ENCODE measurements around the gene TECRL.

TECRL gene

DNA sequence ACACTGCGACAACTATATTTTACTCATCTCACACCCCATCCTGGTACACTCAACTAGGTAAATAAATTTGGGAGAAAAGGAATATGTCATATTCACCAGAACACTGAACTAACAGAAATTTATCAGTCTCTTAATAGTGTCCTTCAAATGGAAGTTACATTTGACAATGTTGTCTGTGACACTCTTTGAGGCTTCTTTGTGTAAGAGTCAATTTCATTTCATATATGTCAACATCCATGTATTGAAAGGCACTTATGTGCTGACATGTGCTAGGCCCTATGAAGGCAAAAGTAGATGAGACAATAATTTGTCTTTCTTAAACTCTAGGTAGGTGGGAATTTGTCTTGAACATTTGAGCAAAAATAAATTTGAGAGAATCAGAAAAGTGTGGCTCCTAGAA, 82.0 kb downstream of the TECRL start:
- no peak for DNase-seq (ENCODE audit: low read depth)

DNA sequence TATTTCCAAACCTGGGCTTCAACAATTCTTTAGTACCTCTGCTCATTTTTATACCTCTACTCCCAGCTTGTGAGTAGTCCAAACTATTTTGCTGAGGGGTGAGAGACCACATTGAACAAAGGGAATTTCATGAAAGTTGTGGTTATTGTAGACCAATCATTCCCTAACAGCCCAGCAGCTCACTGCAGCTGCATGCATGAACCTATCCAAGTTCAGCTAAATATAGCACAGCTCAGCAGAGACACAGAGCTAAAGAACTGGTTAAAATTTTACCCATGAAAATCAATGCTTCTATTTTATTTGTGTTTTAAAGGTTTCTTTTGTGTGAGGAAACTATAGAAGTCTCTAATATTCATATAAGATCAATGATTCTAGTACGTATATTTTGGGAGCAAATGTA, 82.7 kb downstream of the TECRL start:
- DNase-seq (ENCODE audit: low read depth), result no peak

DNA sequence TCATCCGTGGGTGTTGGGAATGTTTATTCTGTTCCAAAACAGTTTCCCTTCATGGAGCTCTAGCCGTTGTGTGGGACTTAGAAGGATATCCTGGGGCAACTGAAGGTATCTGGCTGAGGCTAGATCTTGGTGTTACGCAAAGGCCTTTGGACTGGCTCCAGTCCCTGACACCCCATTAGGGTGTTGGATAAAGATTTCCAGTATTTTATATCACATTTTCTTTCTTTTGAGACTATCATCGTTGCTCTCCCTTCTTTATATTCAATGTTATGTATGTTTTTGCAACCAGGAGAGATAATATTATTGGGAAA, 103.0 kb downstream of the TECRL start:
- no peak for DNase-seq (ENCODE audit: low read depth)

DNA sequence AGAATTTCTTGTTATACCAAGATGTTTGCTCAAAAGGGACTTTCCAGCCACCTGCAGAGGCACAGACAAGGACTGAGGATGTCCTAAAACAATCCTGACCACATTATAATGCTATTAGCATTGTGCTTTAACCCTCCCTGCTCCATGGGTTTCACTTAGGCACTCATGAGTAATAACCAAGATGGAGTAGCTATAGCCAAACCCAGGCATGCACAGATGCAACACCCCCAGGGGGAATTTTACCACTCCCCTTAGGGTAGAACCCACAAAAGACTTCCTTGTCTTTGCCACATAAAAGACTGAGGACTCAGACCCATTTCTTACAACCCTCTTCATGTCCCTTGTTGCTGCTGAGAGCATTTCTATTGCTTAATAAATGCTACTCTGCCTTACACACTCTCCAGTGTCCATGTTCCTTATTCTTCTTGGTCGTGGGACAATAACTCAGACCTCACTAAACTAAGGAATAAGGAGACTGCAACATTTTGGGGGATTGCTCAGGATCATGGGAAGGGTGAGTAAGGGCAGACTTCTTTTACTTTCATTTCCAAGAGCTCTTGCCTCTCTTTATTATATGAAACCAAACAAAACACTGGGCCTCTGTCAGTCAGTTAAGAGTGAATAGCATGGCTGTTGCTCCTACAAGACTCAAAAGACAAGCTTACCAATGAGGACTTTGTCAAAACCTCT, 103.5 kb downstream of the TECRL start:
- DNase-seq (ENCODE audit: low read depth), result no peak

DNA sequence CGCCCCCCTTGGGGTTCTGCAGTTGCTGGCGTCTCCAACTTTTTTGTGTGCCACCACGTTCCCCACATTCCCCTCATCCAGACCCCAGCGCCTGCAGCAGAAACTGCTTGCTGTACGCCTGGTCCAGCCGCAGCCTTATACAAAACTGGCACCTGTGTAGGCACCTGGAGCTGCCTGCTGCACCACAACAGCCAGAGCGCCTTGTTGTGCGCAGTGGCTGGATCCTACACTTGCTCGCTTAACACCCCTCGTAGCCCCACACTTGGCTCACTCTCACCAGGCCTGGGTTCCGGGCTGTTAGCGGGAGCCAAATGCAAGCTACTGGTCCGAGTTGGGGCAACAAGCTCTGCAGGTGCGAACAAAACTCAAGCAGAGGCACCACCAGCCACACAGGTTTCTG, 136.8 kb downstream of the TECRL start:
- no peak for DNase-seq (ENCODE audit: low read depth)

DNA sequence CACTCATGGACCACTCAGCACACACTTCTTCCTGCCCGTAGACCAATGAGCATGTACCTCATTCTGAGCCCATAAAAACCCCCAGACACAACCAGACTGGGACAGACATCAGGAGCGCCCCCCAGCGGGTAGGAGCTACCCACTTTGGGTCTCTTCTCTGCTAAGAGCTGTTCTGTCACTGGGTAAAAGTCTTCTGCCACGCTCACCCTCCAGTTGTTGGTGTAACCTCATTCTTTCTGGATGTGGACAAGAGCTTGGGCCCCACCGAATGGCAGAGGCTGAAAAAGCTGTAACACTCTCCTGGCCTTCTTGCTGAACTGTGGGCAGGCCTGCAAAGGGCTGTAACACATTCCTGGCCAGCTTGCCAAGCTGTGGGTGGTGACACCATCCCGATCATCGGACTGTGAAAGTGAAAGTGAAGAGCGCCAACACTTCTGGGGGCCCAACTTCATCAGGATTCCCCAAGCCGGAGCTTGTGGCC, 137.6 kb downstream of the TECRL start:
- peak; percentile 42 for DNase-seq (ENCODE audit: low read depth)

DNA sequence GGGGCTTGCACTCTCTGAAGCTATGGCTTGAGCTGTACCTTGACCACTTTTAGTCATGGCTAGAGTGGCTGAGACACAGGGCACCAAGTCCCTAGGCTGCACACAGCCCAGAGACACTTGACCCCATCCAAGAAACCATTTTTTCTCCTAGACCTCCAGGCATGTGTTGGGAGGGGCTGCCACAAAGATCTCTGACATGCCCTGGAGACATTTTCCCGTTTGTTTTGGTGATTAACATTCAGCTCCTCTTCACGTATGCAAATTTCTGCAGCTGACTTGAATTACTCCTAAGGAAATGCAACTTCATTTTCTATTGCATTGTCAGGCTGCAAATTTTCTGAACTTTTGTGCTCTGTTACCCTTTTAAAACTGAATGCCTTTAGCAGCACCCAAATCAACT, 142.6 kb downstream of the TECRL start:
- no peak for DNase-seq (ENCODE audit: low read depth)

DNA sequence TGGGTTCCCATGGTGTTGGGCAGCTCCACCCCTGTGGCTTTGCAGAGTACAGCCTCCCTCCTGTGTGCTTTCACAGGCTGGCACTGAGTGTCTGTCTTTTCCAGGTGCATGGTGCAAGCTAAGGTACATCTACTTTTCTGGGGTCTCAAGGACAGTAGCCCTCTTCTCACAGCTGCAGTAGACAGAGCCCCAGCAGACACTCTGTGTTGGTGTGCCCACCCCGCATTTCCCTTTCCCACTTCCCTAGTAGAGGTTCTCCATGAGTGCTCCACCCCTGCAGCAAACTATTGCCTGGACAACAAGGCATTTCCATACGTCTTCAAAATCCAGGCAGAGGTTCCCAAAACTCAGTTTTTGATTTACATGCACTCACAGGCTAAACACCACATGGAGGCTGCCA, 143.0 kb downstream of the TECRL start:
- DNase-seq (ENCODE audit: low read depth), result no peak

DNA sequence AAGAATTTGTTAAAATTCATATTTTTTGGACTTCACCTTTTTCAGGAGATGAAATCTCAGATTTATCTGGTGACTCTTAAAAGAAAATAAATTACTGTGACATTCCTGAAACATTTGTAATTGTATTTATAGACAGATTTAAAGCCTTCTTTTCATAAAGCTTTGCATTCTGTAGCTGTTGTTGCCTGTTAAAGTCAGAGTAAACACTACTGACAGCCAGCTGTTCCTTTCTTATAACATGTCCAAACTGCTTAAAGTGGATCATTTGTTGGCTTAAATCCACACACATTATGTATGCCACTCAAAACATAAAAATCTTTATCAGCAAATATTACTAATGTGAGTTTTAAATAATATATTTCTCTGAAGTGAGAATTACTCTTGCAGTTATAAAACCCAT, 157.5 kb downstream of the TECRL start:
- no peak for DNase-seq (ENCODE audit: low read depth)

DNA sequence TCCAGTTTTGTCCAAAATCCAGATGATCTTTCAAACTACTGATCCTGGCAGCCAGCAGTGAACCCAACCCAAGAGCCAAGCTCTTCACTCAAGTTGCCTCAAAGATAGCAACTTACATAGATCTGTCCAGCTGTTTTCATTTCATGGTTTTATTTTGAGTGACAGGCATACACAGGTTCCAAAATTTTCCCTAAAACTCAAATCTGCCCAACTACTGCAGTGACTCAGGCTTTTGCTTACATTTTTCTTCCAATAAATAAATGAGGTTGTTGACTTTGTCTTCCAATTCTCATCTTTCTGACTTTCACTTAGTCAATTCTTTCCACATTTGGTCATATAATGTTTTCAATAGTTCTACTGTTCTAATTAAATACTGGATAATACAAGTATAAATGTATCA, 158.8 kb downstream of the TECRL start:
- no peak for DNase-seq (ENCODE audit: low read depth)

DNA sequence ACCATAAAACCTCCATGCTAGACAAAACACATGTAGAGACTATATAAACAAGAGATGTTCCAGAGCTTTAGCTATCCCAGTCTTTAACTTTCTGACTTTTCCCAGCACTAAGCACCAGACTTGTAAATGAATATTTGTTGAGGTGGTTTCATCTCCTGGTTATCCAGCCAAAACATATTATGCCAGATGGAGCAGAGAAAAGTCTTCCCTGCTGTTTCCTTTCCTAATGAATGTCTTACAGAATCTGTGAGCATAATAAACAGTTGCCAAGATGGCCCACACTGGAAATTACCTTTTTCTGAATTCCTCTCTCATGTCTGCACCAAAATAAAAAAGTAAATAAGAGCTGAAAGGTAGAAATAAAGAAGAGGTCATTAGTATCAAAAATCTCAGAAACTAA, 159.2 kb downstream of the TECRL start:
- DNase-seq (ENCODE audit: low read depth), result no peak

DNA sequence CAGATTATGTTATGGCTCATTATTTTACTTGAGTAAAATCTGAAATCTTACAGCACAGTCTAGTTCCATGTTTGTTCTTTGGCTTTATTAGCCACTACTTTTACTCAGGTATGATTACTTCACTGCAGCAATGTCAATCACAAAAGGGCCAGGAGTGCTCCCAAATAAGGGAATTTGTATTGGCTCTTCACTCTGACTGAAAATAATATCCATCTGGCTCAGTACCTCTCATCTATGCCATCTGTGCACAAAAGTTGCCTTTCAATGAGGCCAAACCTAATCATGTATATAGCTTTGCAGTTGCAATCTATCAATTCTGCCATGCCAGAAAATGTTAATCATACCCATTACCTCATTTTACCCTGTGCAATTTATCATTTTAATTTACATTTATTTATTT, 161.1 kb downstream of the TECRL start:
- no peak for DNase-seq (ENCODE audit: low read depth)

DNA sequence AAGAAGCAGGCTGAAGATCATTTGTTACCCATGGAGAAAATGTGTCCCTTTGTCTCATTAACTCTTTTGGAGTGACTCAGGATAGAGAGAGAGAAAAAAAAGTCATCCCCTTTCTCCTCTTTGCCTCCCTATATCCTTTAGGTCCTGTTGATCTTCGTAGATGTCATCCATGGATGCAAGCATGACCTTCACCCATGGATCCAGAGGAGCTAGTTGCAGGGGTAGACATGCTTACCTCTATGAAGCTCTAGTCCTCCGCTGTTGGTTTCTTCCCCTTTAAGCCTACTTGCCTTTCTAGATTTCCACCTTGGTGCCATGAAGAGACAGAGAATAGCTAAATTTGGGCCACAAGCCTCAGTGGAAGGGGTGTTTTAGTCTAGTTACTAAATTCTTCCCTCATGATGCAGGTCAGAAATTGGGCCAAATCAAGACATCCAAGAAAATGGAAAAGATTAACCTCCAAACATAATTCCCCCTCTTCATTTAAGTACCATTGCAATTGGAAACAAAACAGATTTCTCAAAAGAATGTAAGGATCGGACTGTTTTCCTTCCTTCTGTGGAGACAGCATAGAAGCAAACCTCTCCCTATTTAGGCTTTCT, 178.4 kb downstream of the TECRL start:
- peak; percentile 14 for DNase-seq (ENCODE audit: low read depth)

All from ELR (cell line).